GM18868 (cell line): ENCODE measurements around the gene UBB.

Experiments
- ATAC-seq: cut with Tn5 transposase; IDR thresholded peaks from one replicate; pipeline ENCODE4 v1.9.1; 2021; ENCODE audit warnings: mild to moderate bottlenecking, moderate library complexity; ENCODE audit not compliant: unreplicated experiment

The UBB gene

DNA sequence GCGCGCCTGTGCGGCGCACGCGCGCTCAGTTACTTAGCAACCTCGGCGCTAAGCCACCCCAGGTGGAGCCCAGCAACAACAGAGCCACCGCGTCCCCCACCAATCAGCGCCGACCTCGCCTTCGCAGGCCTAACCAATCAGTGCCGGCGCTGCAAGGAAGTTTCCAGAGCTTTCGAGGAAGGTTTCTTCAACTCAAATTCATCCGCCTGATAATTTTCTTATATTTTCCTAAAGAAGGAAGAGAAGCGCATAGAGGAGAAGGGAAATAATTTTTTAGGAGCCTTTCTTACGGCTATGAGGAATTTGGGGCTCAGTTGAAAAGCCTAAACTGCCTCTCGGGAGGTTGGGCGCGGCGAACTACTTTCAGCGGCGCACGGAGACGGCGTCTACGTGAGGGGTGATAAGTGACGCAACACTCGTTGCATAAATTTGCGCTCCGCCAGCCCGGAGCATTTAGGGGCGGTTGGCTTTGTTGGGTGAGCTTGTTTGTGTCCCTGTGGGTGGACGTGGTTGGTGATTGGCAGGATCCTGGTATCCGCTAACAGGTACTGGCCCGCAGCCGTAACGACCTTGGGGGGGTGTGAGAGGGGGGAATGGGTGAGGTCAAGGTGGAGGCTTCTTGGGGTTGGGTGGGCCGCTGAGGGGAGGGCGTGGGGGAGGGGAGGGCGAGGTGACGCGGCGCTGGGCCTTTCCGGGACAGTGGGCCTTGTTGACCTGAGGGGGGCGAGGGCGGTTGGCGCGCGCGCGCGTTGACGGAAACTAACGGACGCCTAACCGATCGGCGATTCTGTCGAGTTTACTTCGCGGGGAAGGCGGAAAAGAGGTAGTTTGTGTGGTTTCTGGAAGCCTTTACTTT is at the start of gene UBB:
UBB (plus strand) TSS at position 452 of the 856 bp plus-strand sequence. CDS start 817 bp downstream, outside the sequence.
- ATAC-seq, result peak; percentile 90

DNA sequence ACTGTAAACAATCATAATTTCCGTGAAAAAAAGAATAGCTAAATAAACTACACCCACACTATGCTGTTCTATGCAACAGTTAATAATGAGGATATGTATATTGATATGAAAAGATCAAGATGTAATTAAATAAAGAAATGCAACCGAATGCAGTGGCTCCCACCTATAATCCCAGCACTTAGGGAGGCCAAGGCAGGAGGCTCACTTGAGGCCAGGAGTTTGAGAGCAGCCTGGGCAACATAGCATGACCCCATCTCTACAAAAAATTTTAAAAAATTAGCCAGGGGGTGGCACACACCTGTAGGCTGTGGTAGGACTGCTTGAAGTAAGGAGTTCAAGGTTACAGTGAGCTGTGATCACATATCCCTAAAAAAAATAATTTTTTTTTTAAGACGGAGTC is 42.5 kb upstream of the UBB start:
- ATAC-seq, result no peak

DNA sequence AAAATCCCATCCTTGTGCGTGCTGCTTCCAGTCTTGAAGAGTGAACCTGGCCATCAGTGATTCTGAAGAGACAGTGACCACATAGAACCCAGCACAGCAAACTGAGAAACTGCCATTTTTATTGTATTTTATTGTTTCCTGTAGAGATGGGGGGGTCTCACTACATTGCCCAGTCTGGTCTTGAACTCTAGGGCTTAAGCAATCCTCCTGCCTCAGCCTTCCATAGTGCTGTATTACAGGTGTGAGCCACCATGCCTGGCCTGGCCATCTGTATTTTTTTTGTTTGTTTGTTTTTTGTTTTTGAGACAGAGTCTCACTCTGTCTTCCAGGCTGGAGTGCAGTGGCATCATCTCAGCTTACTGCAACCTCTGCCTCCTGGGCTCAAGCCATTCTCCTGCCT is 41.5 kb upstream of the UBB start:
- ATAC-seq, result no peak

- no peak for ATAC-seq
Observed at GRCh38 chr17:16339959-16340358, 40.9 kb upstream of the UBB start.

GRCh38 chr17:16342979-16343378 is 37.9 kb upstream of the UBB start:
- ATAC-seq, result no peak

DNA sequence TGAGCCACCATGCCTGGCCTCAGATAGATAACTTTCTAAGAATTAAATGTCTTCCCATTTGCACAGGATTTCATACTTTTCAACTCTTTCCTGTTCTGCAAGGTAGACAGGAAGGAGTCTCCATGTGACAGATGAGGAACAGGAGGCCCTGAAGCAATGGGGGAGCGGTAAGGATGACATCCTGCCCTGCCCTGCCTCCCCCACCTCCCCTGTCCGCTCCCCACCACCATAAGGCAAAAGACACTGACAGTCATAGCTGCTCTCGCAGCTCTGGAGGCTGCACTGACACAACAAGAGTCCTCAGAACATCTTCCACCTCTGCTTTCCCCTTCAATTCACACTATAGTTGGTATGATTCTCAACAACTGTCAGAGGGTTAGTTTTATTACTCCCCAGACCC is 37.3 kb upstream of the UBB start:
- ATAC-seq, result no peak

GRCh38 chr17:16345565-16345964 is 35.3 kb upstream of the UBB start:
- no peak for ATAC-seq

DNA sequence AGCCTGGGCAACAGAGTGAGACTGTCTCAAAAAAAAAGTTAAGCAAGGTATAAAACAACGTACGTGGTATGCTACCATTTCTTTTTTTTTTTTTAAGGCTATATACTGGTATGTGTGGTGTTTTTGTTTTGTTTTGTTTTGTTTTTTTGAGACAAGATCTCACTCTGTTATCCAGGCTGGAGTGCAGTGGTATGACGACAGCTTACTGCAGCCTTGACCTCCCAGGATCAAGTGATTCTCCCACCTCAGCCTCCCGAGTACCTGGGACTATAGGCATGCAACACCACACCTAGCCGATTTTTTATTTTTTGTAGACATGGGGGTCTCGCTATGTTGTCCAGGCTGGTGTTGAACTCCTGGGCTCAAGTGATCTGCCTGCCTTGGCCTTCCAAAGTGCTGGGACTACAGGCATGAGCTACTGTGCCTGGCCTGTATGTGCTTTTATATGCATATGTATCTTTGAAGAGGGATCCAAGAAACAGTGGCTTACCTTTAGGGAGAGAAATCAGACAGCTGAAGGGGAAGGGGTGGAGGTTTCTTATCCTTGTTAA is 34.1 kb upstream of the UBB start:
- ATAC-seq, result no peak

DNA sequence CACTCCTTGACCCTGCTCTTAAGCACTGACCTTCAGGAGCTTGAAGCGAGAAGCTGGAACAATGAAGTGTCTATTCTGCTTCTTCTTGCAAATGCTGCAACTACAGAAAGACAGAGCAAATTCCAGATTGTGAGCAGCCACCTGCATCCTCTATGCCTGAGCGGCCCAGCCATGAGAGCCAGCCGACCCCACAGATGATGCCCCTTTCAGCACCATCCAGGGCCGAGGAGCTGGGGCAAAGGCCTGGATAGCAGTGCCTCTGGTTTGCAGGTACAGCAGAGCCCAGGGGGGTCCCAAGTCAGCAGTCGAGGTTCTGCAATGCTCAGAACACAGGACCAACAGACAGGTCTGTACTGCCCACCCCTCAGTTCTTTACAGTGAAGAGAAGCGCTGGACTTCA is 32.3 kb upstream of the UBB start:
- ATAC-seq, result no peak

DNA sequence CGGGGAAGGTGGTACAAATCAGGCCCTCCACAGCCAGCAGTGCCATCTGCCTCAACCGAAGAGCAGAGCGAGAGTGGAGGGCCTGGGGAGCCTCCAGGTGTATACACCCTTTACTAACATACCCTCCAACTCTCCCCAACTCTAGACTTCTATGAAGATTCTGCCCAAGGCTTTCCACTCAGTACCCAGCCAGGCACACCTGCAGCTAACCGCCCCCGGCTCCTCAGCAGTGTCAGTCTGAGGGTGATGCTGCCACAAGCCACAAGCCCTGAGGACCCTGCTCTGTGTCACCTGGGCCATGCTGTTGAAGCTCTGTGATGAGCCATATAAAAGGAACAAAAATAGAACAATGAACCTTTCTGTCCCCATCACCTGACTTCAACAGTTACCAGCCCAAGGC is 31.5 kb upstream of the UBB start:
- ATAC-seq, result no peak

- no peak for ATAC-seq
Observed at GRCh38 chr17:16351831-16352230, 29.1 kb upstream of the UBB start.

DNA sequence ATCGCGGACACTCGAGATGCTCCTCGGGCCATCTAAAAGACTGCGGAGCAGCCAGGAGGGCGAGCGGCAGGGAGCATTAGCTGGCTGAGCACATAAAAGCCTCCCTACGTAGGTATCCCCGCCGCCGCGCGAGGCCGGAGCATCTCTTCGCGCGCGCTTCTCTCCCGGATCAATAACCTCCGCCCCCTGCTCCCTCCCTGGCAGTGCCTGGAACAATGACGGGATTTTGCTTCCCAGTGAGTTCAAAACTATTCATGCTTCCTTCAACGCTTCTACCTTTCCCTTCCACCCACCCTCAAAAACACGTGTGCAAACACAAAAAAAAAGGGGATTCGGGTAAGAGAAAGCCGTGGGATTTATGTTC is 28.6 kb upstream of the UBB start:
- no peak for ATAC-seq

DNA sequence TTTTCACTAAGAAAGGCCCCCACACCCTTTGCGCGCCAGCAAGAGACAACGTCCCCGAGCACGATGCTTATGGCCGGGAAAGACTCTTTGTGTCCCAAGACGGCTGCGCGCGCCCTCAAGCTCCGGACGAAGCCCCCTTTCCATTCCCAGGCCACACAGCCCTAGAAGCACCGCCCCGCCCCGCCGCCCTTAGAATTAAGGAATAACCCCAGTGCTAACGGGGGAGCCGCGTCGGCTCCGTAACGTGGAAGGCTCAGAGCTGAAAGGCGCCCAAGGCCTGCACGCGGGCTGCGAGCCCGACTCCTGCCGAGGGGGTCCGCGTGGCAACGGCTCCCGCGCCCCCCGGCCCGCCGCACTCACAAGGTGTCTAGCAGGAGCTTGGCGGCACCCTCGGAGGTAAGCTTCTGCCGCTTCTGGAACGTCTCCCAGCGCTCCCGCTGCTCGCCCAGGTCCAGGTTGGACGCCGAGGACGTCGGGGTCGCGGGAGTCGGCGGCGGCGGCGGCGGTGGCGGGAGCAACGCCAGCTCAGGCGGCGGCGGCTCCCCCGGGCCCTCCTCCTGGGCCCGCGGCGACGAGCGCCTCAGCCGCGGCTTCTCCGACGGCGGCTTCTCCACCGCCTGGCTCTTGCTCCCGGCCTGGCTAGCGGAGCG is 28.1 kb upstream of the UBB start:
- peak; percentile 49 for ATAC-seq

DNA sequence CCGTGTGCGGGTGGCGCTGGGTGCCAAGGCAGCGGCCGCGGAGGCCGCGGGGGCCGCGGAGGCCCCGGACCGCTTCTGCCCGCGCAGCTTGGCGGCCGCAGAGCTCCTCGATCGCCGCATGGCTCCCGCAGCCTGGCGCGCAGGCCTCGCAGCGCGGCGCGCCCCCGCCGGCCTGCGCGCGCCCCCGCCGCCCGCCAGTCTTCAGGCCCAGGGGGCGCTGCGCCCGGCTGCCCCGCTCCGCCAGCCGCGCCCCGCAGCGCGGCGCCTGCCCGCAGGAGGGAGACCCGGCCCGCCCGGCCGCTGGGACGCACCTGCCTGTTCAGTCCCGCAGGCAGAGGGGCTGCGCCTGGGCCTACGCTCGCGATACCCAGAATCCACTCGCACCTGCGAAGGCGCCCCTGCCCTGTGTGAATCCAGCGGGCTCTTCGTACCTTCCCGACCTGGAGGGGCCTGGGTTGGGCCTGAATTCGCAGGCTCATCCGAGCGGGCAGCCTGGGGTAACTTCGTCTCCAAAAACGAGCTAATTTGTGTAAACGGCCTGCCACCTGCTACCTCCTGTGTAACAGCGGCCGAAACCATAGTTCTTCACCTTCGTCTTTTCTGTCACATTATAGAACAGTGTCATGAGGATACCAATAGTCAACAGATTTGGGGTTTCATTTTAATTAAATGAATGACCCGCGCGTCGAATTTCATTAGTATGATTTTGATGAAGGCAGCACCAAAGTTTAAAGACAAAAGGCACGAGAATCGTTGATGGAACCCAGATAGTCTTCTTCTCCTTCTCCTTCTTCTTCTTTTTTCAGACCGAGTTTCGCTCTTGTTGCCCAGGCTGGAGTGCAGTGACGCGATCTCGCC is 27.3 kb upstream of the UBB start, which contains the start of gene CENPV:
CENPV (minus strand) TSS at position 153 of the 858 bp plus-strand sequence; CDS start at position 120, 33 bp downstream.
- ATAC-seq, result peak; percentile 65

DNA sequence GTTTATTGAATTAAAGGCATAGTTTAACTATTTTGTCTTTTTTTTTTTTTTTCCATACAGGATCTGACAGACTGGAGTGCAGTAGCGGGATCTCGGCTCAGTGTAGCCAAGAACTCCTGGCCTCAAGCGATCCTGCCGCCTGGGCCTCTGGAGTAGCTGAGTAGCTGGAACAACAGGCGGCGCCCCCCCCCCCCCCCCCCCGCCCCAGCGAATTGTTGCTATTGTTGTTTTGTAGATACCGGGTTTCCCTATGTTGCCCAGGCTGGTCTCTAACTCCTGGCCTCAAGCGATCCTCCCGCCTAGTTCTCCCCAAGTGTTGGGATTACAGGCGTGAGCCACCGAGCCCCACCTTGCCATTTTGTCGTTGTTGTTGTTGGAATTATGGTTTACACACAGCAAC is 26.3 kb upstream of the UBB start:
- ATAC-seq, result no peak

DNA sequence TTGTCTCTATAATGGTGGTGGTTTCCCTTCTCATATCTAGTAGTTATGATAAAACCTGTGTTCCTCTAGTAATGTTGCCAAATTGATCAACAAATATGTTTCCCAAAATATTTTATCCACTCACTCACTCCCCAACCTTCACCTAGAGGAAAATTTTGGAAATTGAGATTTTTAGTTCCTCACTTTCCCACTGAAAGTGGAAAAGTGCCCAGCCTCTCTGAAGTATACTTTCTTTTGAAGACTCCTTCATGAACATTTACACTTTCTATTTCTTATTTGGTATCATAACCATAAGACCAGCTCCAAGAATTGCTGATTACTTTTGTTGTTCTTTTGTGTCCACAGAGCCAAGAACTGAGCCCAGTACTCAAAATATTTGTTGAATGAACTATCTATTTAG is 22.5 kb upstream of the UBB start:
- ATAC-seq, result no peak

GRCh38 chr17:16361874-16362273 is 19.0 kb upstream of the UBB start:
- no peak for ATAC-seq

DNA sequence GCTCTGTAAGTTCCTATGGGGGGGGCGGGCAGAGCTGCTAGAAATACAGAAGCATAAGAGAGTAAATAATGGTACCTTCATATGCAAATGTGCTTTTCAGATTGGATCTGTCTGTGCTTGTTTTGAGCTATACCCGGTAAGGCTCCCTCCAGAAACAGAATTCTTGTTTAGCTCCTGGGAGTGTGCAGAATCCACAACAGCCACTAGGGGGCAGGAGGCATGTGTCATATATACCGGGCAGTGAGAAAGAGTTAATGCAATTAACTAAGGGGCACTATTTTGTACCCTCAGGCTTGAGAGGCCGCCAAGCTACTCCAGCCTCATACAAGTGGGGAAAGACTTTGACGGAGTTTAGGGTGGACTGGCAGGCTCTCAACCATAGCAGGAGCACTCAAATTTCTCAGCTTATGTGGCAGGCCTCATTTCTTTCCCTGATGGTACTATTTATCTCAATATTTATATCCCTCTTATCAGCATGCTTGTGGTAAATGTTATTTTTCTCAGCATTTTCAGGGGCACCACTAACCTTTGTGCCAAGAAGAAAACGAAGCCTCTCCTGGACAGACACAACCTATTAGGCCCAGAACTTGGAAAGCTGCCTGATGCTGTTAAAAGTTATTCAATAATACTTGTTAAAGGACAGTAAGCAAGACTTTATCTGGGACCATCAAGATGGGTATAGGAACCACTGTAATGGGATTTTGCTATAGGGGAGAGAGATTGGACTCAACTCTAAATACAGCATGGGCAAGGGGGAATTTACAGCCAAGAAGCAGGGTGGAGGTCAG is 16.9 kb upstream of the UBB start:
- ATAC-seq, result peak; percentile 82

DNA sequence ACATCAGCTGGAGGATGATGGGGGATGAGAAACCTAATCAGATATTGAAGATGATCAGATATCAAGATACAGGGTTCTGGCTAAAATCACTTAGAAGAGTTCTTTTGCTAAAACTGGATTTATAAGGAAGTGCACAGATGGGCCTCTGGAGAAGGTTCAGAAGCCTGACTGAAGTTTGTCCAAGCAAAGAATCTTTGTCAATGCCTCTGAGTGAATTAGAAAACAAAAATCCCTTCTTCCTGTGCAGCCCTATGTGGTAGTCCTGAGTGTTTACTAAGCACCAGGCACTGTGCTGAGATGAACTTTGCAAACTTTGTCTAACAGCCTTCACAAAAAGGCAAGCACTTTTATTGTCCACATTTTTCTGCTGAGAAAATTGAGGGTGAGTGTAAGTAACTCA is 16.3 kb upstream of the UBB start:
- ATAC-seq, result no peak

GRCh38 chr17:16371742-16372141 is 9.1 kb upstream of the UBB start:
- no peak for ATAC-seq
